COR-L47 (cell line): ENCODE measurements around the gene CCDC149.

Source experiments
- DNase-seq: peaks from one replicate; lab custom pipeline; 2025; lab: John Stamatoyannopoulos, UW

The CCDC149 gene

DNA sequence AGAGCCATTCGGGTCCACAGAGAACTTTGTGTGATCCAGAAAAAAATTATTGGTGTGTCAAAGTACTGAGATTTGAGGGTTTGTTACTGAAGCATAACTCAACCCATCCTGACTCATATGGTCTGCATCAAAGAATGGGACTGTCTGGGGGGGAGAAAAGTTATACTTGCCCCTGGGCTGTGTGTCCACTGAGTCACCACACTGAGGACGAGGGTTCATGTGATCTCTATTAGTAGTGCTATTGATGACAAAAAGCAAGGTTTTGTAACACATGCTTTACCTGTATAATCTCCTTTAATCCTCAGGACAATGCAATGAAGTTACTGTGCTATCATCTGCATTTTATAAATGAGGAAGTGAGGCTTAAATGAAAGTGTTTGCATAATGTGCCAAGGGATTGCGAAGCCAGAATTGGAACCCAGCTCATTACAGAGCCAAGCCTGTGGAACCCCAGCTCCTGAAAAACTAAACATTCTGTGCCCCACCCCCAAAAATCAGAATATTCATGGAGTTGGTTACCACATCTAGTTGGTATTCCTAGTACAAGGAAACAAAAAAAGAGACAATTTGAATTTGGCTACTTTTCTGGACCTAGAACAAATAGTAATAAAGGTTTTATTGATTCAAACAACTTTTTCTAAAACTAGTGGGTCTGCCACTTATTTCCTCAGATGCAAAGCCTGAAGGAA is 31.2 kb downstream of the CCDC149 start:
- DNase-seq: no peak

DNA sequence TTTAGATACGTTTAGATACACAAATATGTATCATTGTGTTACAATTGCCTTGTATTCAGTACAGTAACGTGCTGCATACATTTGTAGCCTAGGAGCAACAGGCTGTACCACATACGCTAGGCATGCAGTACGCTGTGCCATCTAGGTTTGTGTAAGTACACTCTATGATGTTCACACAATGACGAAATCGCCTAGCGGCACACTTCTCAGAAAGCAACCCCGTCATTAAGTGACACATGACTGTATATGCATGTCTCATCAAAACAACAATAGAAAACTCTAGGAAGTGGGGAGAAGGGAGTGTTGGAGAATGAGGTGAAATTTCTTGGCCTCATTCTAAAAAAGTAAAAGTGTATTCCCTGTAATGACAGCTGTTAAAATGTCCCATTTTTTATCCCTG is 32.7 kb downstream of the CCDC149 start:
- no peak for DNase-seq

DNA sequence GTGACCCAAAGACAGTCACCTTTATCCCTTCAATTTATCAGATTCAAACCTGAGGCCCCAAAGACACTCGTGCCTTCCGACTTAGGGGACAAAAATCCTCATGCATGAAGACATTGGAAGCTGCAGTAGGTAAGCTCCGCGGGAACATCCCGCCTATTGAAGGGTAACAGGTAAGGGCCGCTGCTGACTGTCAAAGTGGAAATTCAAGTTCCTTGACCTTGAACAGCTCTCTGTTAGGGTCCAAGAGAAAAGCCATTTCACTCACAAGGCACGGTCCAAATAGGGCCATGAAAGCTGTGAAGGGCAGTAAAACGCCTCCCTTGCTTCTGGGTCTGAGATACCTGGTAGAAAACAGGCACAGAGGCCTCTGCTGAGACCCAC is 34.2 kb downstream of the CCDC149 start:
- DNase-seq: no peak

DNA sequence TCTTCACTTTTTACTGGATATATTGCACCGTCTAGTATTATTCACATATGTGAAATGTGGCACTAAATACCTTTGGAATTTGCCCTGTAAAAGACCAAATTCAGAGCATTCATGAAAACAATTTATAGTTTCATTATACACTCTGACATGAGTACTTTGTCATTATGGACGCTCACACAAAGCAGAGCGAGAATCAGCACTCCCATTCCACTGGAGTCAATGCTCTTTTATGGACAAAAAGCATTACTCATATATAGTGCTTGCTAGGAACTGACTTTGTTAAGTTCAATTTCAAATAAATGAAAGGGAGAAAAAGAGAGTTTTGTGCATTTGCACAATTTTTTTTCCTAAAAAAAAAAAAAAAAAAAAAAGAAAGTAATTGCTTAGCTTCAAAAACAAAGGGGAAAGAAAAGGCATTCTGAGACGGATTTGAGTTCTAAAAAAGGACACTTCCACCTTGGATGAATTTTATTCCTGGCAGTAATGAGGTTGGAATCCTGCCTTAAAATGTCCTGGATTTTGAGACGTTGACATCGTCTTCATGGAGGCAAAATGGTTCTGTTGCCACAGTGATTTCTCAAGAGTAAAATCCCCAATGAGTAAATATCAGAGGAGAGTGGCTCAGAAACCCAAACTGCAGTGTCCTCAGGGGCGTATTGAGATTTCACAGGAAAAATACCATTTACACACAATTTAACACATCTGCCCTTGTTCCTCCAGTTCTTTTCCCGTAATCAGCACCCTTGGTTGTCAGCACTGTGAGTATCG is 34.8 kb downstream of the CCDC149 start:
- no peak for DNase-seq

DNA sequence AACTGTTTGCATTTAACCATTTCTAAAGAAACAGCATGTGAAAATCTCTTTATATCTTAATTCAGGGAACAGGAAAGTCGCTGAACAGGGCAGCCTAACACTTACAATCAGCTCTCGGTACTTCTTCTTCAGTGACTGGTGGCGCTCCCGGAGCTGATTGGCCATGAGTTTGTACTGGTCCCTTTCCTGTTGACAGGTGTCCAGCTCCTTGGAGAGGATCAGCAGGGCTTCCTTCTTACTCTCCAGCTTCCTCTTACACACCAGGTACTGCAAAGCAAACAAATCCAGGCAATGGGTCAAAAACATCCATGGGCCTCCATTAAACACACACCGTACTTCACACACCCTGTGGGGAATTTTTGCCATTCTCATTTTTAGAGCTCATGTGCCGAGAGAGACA is 36.4 kb downstream of the CCDC149 start:
- DNase-seq: no peak

DNA sequence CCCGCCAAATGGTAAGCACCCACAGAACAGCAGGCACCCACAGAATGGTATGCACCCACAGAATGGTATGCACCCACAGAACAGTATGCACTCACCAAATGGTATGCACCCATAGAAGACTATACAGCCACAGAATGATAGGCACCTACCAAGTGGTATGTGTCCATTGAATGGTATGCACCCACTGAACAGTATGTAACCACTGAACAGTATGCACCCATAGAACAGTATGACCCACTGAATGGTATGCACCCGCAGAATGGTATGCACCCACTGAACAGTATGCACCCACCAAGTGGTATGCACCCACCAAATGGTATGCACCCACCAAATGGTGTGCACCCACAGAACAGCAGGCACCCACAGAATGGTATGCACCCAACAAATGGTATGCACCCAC is 40.1 kb downstream of the CCDC149 start:
- DNase-seq: no peak

DNA sequence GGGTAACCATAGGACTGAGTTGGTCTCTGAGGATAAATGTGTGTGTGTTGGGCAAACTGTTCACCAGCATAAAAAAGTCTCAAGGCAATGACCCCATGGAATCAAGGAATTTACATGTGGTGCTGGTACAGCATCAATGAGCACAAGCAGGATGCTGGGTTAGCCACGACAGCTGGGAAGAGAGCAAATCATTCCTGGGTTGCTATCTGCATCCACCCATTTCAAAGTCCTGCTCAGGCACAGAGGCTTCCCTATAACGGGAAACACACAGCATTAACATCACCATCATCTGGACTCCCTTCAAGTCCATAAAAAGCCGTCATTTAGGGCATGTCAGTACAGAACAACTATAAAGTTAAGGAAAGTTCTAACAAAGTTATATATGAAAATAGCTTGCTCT is 41.6 kb downstream of the CCDC149 start:
- no peak for DNase-seq

DNA sequence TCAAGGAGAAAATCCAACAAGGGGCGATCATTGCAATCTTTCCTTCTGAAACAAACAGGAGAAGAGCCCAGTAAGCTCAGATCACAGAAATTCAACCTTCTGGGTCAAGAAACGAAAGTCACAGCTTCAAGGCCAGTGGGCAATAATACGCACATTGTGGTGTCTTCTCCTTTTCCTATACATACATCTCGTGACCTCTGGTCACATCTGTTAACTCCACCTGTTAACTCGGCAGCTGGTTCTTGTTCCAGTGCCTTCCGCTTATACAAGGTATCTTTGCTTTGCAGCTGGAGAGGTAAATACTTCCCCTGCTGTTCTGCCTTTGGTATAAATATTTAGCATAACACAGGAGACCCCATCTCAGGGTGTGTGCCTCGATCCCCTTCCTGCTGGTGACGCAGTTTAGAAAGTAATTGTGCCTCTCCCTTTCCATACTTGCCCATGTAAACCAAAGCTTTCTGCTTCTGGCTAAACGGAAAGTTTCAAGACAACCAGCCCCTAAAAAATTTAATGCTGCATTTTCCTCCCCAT is 45.0 kb downstream of the CCDC149 start:
- DNase-seq: no peak

DNA sequence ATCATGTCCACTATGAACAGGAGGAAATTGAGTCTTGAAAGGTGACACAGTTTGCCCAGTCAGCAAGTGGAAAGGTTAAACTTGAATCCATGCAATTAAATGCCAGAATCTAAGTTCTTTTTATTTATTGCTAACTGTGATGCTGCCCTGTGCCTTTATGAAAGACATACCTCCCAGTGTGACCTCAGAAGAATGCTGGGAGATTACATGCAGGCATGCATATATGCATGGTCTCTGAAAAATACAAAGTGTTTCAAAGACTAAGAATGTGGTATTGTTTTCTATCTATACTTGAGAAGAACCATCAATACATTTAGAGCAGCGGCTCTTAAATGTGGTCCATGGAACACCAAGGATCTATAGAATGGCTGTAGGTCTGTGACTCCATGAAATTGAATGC is 45.6 kb downstream of the CCDC149 start:
- DNase-seq: no peak

DNA sequence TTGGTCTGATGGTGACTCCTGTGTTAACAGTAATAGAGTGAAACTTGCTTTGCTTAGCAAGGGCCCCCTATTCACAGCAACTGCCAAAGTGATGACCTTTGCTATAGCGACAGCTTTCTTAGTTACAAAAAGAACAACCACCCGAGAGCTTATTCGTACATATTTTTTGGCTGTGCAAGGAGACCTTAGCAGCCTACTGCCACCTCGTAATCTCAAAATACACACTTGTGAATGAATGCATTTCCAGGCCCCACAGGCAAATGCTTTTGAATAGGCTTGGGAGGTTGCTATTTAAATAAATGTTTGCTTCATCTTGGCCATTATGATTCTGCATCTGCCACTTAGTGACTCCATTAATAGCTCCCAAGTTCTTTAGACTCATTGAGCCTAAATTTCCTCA is 47.4 kb downstream of the CCDC149 start:
- no peak for DNase-seq

DNA sequence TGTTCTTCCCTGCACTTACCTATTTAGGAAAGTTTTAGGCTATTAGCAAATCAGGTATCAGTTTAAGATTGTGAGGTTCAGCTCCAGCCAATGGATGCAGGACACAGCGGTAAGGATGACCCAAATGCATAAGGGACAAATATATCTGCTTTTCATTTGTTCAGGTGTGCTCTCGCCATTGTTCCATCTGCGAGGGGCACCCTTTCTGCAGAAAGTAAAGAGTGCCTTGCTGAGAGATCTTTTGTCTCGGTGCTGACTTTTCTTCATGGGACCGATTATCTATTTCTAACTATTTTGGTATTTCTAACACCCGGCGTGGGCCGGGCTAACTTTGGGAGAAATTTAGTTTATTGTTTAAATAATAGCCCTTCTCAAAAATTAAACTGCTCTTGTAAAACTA is 49.0 kb downstream of the CCDC149 start:
- DNase-seq: no peak

DNA sequence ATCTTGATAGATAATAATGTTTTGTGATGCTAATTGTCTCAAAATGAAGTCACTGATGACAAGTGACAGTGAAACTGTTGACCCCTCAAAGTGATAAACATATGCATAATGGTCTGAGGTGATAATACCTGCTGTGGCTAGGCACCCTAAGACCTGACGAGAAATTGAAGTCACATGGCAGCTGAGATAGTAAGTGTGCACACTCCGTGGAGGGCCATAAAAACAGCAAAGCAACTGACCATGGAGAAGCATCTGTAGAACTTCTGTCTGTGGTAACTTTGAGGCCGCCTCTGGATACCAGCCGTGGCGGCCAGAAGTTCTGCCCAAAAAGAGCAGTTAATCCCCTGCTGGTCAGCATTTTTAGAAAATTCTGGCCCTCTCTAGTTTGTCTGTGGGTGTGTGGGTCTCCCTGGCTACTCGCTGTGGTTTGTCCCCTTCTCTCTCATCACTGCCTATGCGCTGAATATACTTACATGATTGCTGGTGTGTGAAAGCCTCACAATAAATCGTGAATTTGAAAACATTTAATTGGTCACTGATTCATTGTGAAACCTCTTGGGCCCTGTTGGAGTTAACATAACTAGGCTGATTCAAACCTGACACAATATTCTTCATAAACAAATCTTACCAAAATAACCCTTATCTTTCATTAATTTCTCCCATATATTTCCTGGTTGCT is 50.6 kb downstream of the CCDC149 start:
- DNase-seq: no peak

DNA sequence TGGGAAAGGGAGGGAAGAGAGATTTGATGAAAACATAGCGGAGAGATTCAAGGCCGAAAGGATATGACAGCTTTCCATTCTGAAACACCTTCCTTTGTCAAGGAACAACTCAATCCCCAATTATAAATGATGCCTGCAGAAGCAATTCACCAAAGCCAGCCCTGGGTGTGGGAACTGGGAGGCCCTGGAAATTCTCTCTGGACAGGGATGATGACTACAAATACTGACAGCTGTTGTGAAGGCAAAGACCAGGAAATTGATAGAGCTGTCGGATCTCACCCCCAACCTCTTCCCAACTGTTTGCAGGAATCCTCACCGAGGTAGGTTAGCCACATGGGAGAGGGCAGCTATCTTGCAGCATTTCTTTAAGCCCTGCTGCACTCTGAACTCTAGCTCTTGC is 54.3 kb downstream of the CCDC149 start:
- DNase-seq: no peak

DNA sequence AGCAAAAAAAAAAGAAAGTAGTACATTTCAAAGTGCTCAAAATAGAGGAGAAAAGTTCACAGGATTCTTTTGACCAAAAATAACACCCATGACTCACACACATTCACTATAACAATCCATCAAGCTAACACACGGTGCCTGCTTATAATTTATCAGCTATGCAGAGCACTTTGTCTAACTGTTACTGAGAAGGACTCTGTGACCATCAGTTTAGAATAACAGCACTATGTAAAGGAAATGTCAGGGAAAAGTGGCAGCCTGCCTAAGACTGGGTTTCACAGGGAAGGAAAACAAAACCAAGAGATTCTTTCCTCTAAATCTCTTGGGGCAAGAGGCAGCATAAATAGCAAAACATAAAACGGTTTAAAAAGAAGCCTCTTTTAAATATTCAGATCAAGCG is 54.8 kb downstream of the CCDC149 start:
- DNase-seq: no peak

DNA sequence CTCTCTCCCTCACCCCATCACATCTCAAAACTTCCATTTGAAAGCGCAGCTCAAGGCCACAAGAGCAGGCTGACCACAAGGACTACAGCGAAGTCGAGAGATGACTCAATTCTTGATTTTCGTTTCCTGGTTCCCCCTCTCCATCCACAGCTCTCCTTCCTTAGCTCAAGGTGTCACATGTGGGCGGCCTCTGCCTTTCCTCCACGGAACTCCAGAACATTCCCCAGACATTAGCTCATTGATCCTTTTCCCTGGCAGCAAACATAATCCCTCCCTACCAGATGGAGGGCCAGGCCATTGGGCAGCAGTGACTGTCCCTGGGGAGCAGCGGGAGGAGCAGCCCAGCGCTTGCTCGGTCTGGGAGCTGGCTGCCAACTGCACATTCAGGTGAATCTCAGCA is 56.3 kb downstream of the CCDC149 start:
- DNase-seq: no peak

DNA sequence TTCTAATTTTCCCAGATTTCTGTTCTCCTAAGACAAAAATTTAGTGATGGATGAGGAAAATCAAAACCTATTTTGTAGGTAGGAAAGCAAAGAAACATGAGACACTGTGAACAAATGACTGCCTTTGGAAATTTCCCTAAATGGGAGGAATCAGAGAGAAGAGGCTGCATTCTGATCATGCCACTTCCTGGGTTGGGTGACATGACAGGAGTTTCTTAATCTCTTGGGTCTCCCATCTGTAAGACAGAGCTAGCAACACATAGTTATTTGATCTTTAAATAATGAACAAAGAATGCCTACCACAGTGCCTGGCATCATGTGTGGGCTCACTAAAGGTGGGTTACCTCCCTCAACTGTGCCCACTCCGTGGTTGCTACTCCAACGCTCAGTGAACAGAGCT is 57.1 kb downstream of the CCDC149 start:
- no peak for DNase-seq

DNA sequence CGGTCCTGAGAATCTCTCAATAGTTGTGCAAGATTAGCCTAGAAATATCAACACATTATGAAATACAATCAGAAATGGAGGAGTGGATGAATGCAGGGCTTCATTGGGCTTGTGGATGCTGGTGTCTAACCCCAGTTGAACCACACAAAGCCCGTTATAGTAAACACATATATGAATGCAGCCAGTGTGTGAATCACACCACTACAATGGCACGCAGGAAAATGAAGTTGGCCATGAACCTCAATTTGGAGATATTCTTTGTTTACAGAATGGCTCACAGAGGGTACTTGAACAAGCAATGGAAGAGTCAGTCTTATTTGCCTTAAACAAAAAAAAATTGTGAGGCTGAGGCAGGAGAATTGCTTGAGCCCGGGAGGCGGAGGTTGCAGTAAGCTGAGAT is 59.7 kb downstream of the CCDC149 start:
- no peak for DNase-seq

DNA sequence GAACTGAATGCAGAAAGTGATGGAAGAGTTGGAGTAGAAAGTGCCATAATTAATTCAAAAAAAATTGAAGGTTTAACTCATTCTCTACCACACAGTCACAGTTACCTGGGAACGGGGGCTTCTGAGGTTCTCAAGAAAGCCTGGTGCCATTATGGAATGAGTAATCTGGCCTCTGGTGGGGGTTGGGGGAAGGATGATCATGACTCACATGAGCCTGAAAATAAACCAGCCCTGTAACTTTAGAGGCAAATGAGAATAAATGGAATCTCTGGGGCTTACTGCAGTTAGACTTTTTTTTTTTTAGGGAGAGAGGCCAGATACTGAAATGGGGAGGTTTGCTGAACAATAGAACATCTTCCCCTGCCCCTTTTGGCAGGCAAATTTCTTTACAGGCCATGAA is 62.2 kb downstream of the CCDC149 start:
- no peak for DNase-seq

DNA sequence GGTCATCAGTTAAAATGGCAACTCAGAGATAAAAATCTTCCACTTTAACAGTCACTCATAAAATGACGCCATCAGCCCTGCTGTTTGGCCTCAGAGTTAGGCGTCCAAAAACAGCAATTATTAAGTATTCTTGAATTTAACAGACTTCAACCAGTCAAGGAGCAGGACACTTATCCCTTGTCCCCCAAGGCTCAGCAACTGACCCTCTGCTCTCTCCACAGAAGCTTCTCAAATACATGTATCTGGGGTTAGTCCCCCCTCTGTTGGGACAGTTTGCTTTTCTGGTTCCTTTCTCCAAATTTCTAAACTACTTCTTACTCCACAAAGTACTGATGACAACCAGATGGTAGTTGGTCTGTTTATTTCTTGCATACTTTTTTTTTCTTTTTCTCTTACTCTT is 63.1 kb downstream of the CCDC149 start:
- no peak for DNase-seq

DNA sequence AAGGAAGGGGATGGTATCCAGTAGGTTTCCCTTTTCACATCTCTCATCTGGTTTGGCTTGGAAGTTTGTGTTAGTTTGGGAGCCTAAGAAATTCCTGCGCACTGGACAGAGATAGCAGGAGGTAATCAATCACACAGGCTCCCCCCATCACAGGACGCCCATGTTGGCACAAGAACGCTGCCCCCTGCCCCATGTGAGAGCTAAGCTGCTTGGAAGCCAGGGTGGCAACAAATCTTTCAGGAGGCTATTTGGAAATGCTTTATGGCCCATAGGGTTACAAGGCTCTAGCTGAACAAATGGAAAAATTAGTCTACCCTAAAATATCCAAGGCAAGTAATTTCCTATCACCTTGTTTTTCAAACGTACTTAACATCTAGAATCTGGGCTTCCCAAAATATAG is 63.5 kb downstream of the CCDC149 start:
- DNase-seq: no peak

DNA sequence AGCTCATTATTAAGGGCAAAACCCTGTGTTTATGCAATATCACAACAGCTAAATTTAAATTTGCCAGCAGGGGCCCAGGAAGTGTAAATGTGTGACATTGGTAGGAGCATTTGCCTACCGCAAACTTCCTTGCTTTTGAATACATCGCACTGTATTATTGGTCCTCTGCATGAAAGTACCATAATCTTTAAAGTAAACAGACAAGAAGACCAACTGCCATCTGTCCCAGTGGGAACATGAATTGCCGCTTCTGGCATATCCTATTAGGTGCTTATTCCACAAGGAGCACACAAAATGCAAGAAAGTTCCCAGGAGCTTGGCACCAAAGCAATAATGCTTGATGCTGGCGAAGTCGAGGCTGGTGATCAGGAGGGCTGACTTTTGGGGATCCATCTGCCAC is 66.1 kb downstream of the CCDC149 start:
- DNase-seq: no peak

DNA sequence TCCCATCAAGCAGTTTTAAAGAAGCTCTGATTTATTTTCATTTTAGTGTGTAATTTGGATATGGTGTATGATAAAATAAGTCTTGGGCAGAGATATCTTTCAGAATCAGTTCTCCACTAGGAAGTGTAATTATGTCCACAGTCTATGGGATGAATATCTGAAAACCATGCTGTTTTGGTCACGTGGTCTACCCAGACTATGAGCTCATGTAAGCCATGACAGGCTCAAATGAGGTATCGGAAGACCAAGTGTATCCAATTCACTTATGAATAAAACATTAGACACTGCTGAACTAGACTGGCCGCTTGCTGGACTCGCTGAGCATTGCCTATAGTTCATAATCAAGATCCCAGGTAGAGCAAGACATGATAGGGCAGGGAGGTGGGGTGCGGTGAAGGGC is 66.9 kb downstream of the CCDC149 start:
- no peak for DNase-seq

DNA sequence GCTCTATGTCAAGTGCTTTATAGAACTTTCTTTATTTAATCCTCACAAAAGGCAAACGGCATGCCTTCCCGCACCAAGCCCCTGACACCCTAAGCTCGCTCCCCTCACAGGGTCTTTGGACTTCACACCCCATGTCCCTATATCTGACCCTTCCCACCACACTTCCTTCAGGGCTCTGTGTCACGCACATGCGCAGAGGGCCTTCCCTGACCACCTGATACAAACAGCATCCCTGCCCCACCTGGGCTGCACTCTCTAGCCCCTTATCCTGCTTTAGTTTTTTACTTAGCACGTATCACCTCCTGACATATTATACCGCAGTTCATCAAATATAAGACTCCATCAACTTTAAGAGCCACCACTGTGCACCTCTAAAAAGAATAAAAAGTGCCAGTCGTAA is 67.7 kb downstream of the CCDC149 start:
- no peak for DNase-seq
